OCI-LY1 (cell line): ENCODE data around the gene GATM.

ENCODE experiments used
- H2AFZ ChIP-seq: fragments of 200-600 bp; sonication (generic), shearing (Covaris generic); 2 replicates; pipeline ENCODE4 v1.6.0; 2014; ENCODE audit warnings: antibody characterized with exemption, mild to moderate bottlenecking, low read length
- H3F3A ChIP-seq: fragments of 200-600 bp; sonication (generic), shearing (Covaris generic); 2 replicates; pipeline ENCODE4 v1.6.0; 2014; ENCODE audit warnings: mild to moderate bottlenecking, antibody characterized with exemption, low read length, moderate library complexity; ENCODE audit not compliant: insufficient read depth
- H3K27ac ChIP-seq: fragments of 200-600 bp; sonication (generic); 2 replicates; pipeline ENCODE4 v1.5.1; 2014; ENCODE audit warnings: low read length, mixed run types, mild to moderate bottlenecking, low read depth; ENCODE audit not compliant: poor library complexity, severe bottlenecking
- H3K27me3 ChIP-seq: fragments of 200-600 bp; sonication (generic); 2 replicates; pipeline ENCODE4 v1.6.0; 2014; ENCODE audit warnings: antibody characterized with exemption, mild to moderate bottlenecking, low read length, moderate library complexity; ENCODE audit not compliant: insufficient read depth
- H3K36me3 ChIP-seq: fragments of 200-600 bp; sonication (generic); 2 replicates; pipeline ENCODE4 v1.6.1; 2014; ENCODE audit warnings: mild to moderate bottlenecking, antibody characterized with exemption, low read length, moderate library complexity, mixed read lengths; ENCODE audit not compliant: insufficient read depth
- H3K4me1 ChIP-seq: fragments of 200-600 bp; sonication (generic); 2 replicates; pipeline ENCODE4 v1.5.1; 2014; ENCODE audit warnings: mild to moderate bottlenecking, low read length, moderate library complexity; ENCODE audit not compliant: insufficient read depth, severe bottlenecking
- H3K4me2 ChIP-seq: fragments of 200-600 bp; sonication (generic), shearing (Covaris generic); 2 replicates; pipeline ENCODE4 v1.6.1; 2014; ENCODE audit warnings: low read length
- H3K4me3 ChIP-seq: fragments of 200-600 bp; sonication (generic); 2 replicates; pipeline ENCODE4 v1.5.1; 2014; ENCODE audit warnings: low read length, low read depth, mild to moderate bottlenecking, mixed read lengths; ENCODE audit not compliant: poor library complexity, severe bottlenecking
- H3K79me2 ChIP-seq: fragments of 200-600 bp; shearing (Covaris generic); 2 replicates; pipeline ENCODE4 v1.6.1; 2016; ENCODE audit warnings: mixed run types, low read length, mixed read lengths; ENCODE audit not compliant: insufficient read depth
- H3K9ac ChIP-seq: fragments of 200-600 bp; sonication (generic), shearing (Covaris generic); 2 replicates; pipeline ENCODE4 v1.6.1; 2014; ENCODE audit warnings: mild to moderate bottlenecking, low read length, mixed read lengths
- H3K9me2 ChIP-seq: fragments of 200-600 bp; sonication (generic), shearing (Covaris generic); 2 replicates; pipeline ENCODE4 v1.6.1; 2014; ENCODE audit warnings: low read depth, mild to moderate bottlenecking, low read length, mixed read lengths
- H3K9me3 ChIP-seq: fragments of 200-600 bp; shearing (Covaris generic); 2 replicates; pipeline ENCODE4 v1.6.1; 2014; ENCODE audit warnings: low read length, mixed read lengths
- H4K20me1 ChIP-seq: fragments of 200-600 bp; sonication (generic), shearing (Covaris generic); 2 replicates; pipeline ENCODE4 v1.6.0; 2016; ENCODE audit warnings: mild to moderate bottlenecking, low read length; ENCODE audit not compliant: insufficient read depth
- CTCF ChIP-seq: fragments of 200-600 bp; sonication (generic), shearing (Covaris generic); IDR thresholded peaks from 2 replicates; pipeline ENCODE4 v1.5.1; 2017; ENCODE audit warnings: mild to moderate bottlenecking, antibody characterized with exemption, low read length, moderate library complexity, mixed read lengths
- EZH2 ChIP-seq: fragments of 200-600 bp; sonication (generic), shearing (Covaris generic); IDR thresholded peaks from 2 replicates; pipeline ENCODE4 v1.8.0; 2017; ENCODE audit warnings: borderline replicate concordance, mixed run types, mild to moderate bottlenecking, antibody characterized with exemption, low read length, moderate library complexity, mixed read lengths

GATM gene

GRCh38 chr15:45397116-45397665 is 18.8 kb upstream of the GATM start:
- H3K27ac ChIP-seq, result no peak overlapping the region
- H2AFZ ChIP-seq, result no peak overlapping the region
- H3F3A ChIP-seq, result 0 out of 2 replicates have a peak, but pooled peaks cover 7% of the 10 kb centered on the region
- no peaks in the 10 kb centered on the region for H3K36me3 ChIP-seq
- H3K4me3 ChIP-seq, result no peak overlapping the region
- no peak overlapping the region for H3K9ac ChIP-seq
- H3K79me2 ChIP-seq, result no peaks in the 10 kb centered on the region
- no peaks in the 10 kb centered on the region for H3K9me3 ChIP-seq
- no peaks in the 10 kb centered on the region for H4K20me1 ChIP-seq
- peaks cover 15% of the 10 kb centered on the region for H3K4me1 ChIP-seq
- TF ChIP-seq EZH2, result no peak
- no peak for TF ChIP-seq CTCF
- H3K4me2 ChIP-seq, result no peak overlapping the region
- no peaks in the 10 kb centered on the region for H3K27me3 ChIP-seq
- H3K9me2 ChIP-seq, result no peaks in the 10 kb centered on the region

GRCh38 chr15:45395943-45396342 is 17.6 kb upstream of the GATM start:
- TF ChIP-seq EZH2 (no peak), CTCF (no peak)
- H3K4me3 ChIP-seq, result no peak overlapping the region
- H4K20me1 ChIP-seq, result no peaks in the 10 kb centered on the region
- H3K27ac ChIP-seq, result no peak overlapping the region
- no peak overlapping the region for H3K9ac ChIP-seq
- 0 out of 2 replicates have a peak, but pooled peaks cover 7% of the 10 kb centered on the region for H3F3A ChIP-seq
- H3K4me2 ChIP-seq, result no peak overlapping the region
- no peaks in the 10 kb centered on the region for H3K36me3 ChIP-seq
- no peaks in the 10 kb centered on the region for H3K27me3 ChIP-seq
- H2AFZ ChIP-seq, result no peak overlapping the region
- peaks cover 14% of the 10 kb centered on the region for H3K4me1 ChIP-seq
- no peaks in the 10 kb centered on the region for H3K9me2 ChIP-seq
- no peaks in the 10 kb centered on the region for H3K9me3 ChIP-seq
- H3K79me2 ChIP-seq, result no peaks in the 10 kb centered on the region

- Histone ChIP-seq H3K36me3 (no peaks in the 10 kb centered on the region), H3K4me2 (no peak overlapping the region), H4K20me1 (no peaks in the 10 kb centered on the region), H3K27me3 (no peaks in the 10 kb centered on the region), H3F3A (no peaks in the 10 kb centered on the region), H3K9me2 (no peaks in the 10 kb centered on the region), H3K4me1 (peaks cover 13% of the 10 kb centered on the region), H3K9me3 (no peaks in the 10 kb centered on the region), H3K4me3 (no peak overlapping the region), H2AFZ (no peak overlapping the region), H3K27ac (no peak overlapping the region), H3K79me2 (no peaks in the 10 kb centered on the region), H3K9ac (no peak overlapping the region)
- TF ChIP-seq EZH2 (no peak), CTCF (no peak)
Measured at GRCh38 chr15:45394681-45395080, 16.3 kb upstream of the GATM start.
